CD4-positive, alpha-beta T cell (primary cell): ENCODE results near the gene ARHGAP31. TPM values are rescaled to one million over a fixed set of nuclear protein-coding genes. Genes with fewer than 3 reads are reported as not detected.

ENCODE experiments used
- ATAC-seq: fragments of 200-7000 bp; cut with Tn5 transposase; one replicate; pipeline ENCODE4 v1.10.0; 2022; ENCODE audit warnings: mild to moderate bottlenecking; ENCODE audit not compliant: poor library complexity
- CTCF ChIA-PET: fragments of 350-600 bp; sonication (Branson Sonifier 250); formaldehyde crosslinking; loops from one replicate; lab custom pipeline; 2021; ENCODE audit warnings: antibody characterized with exemption, inconsistent platforms; lab: Charles Lee
- POLR2A ChIA-PET: fragments of 350-600 bp; sonication (Branson Sonifier 250); formaldehyde crosslinking; loops from one replicate; lab custom pipeline; 2021; ENCODE audit warnings: antibody characterized with exemption, inconsistent platforms; lab: Charles Lee
- DNase-seq, 14 experiments: peaks; one replicate each; pipeline ENCODE4 v3.0.0-alpha.2; 2013 to 2020; ENCODE audit warnings: mixed read lengths in 2 of 14
- H3K27ac ChIP-seq, 2 donors: one replicate each; pipeline versions ENCODE4 v1.5.1 to v1.7.0; 2013; ENCODE audit warnings: low read length in 2 of 2, low read depth in 1 of 2, mild to moderate bottlenecking in 1 of 2
- H3K27me3 ChIP-seq, 2 experiments: 1 replicate in 1 of 2; 2 replicates in 1 of 2; pipeline versions ENCODE4 v1.6.1 to v1.7.0; 2013; ENCODE audit warnings: low read length in 2 of 2, control low read depth in 1 of 2, mild to moderate bottlenecking in 1 of 2, moderate library complexity in 1 of 2; ENCODE audit not compliant: insufficient read depth in 2 of 2, control insufficient read depth in 1 of 2
- H3K36me3 ChIP-seq: one replicate; pipeline ENCODE4 v1.6.1; 2013; ENCODE audit warnings: low read length, control low read depth; ENCODE audit not compliant: insufficient read depth
- H3K4me1 ChIP-seq: one replicate; pipeline ENCODE4 v1.6.1; 2013; ENCODE audit warnings: low read length, control low read depth; ENCODE audit not compliant: insufficient read depth
- H3K4me3 ChIP-seq: one replicate; pipeline ENCODE4 v1.5.1; 2013; ENCODE audit warnings: mild to moderate bottlenecking, low read length, moderate library complexity
- H3K9me3 ChIP-seq, 2 experiments: 1 replicate in 1 of 2; 2 replicates in 1 of 2; pipeline versions ENCODE4 v1.6.1 to v1.7.0; 2013; ENCODE audit warnings: low read length in 2 of 2, mild to moderate bottlenecking in 2 of 2, control low read depth in 1 of 2, moderate library complexity in 1 of 2; ENCODE audit not compliant: control insufficient read depth in 1 of 2, insufficient read depth in 1 of 2
- H3K27ac Mint-ChIP-seq: one replicate; pipeline ENCODE4 v1.8.0; 2020; ENCODE audit warnings: mixed read lengths
- H3K27me3 Mint-ChIP-seq: one replicate; pipeline ENCODE4 v1.8.0; 2021; ENCODE audit warnings: mixed read lengths
- H3K36me3 Mint-ChIP-seq: one replicate; pipeline ENCODE4 v1.8.0; 2021; ENCODE audit warnings: low read depth, mixed read lengths
- H3K4me1 Mint-ChIP-seq: one replicate; pipeline ENCODE4 v1.8.0; 2021; ENCODE audit warnings: low read depth, mixed read lengths
- H3K4me3 Mint-ChIP-seq: one replicate; pipeline ENCODE4 v1.8.0; 2020; ENCODE audit warnings: mild to moderate bottlenecking, mixed read lengths
- H3K9me3 Mint-ChIP-seq: one replicate; pipeline ENCODE4 v1.8.0; 2020; ENCODE audit warnings: mixed read lengths
- CTCF ChIP-seq: fragments of 200-600 bp; IDR thresholded peaks from one replicate; pipeline ENCODE4 v1.8.0; 2022; ENCODE audit warnings: antibody characterized with exemption, mild to moderate bottlenecking
- intact Hi-C, 2 experiments: fragments of 100-400 bp; cut with DNase I in 1 of 2; cut with micrococcal nuclease in 1 of 2; formaldehyde crosslinking; loops; one replicate each; pipeline versions ENCODE4 v1.15.1 to v1.9.0; 2023 to 2025; cut with DNase I, micrococcal nuclease
- total RNA-seq, 174 experiments: library from RNA in 2 of 174; stranded (reverse) in 2 of 174; gene quantifications; one replicate each; pipeline ENCODE4 v1.2.3 and lab custom pipeline; 2021 to 2026

The ARHGAP31 gene
- total RNA-seq, 2 experiments from 2014 or later: 2.4 to 2.9 TPM

DNA sequence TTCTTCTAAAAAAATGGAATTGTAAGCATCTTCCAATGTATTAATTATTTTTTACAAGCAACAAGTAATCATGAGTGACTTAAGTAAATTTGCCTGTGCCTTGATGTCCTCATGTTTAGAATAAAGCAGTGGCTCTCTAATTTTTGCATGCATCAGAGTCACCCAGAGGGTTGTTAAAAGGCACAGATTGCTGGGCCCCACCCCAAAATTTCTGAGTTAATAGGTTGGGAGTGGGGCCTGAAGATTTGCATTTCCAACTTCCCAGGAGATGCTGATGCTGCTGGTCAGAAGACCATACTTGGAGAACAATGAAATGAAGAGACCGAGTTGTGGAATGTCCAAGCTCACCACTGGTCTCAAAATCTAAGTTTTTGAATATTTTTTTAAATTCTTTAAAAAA is 70.2 kb downstream of the ARHGAP31 start:
- no peaks in the 10 kb centered on the region for H3K4me1 Mint-ChIP-seq
- DNase-seq: no peak
- no peak overlapping the region for H3K27ac ChIP-seq
- ChIA-PET CTCF (no interaction called here), POLR2A (no interaction called here)
- no peak overlapping the region for H3K4me3 Mint-ChIP-seq
- H3K27ac Mint-ChIP-seq: no peak overlapping the region
- no peaks in the 10 kb centered on the region for H3K27me3 Mint-ChIP-seq
- no peak overlapping the region for H3K4me3 ChIP-seq
- ATAC-seq: no peak
- no peaks in the 10 kb centered on the region for H3K4me1 ChIP-seq
- no peaks in the 10 kb centered on the region for H3K9me3 ChIP-seq
- no peaks in the 10 kb centered on the region for H3K27me3 ChIP-seq
- H3K36me3 ChIP-seq: peaks cover 12% of the 10 kb centered on the region
- peaks cover 24% of the 10 kb centered on the region for H3K36me3 Mint-ChIP-seq
- no peaks in the 10 kb centered on the region for H3K9me3 Mint-ChIP-seq
- intact Hi-C loops: no loop called here
- no peak for TF ChIP-seq CTCF

DNA sequence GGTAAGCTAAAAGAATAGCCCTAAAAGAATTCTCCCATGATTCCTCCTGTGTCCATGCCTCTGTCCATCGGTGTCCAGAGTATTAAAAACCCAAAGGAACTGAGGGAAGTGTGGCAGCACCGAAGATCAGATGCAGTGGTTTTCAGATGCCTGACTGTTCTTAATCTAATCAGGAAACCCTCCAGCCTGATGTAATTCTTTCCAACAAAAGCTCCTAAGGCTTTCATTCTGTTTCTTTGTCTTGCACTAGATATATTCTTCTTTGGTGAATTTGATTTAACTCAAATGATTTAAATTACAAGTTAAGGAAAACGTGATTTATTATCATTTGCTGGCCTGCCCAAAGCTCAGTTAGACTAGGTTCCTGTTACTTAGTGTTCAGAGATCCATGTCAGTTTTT is 71.2 kb downstream of the ARHGAP31 start:
- Mint-ChIP-seq H3K27ac (no peak overlapping the region), H3K4me3 (no peak overlapping the region), H3K9me3 (no peaks in the 10 kb centered on the region), H3K4me1 (no peaks in the 10 kb centered on the region), H3K36me3 (peaks cover 28% of the 10 kb centered on the region), H3K27me3 (no peaks in the 10 kb centered on the region)
- DNase-seq (no peak), ATAC-seq (no peak)
- TF ChIP-seq CTCF: no peak
- Histone ChIP-seq H3K4me1 (no peaks in the 10 kb centered on the region), H3K4me3 (no peak overlapping the region), H3K9me3 (no peaks in the 10 kb centered on the region), H3K27me3 (no peaks in the 10 kb centered on the region), H3K36me3 (peaks cover 12% of the 10 kb centered on the region), H3K27ac (no peak overlapping the region)
- ChIA-PET CTCF (no interaction called here), POLR2A (no interaction called here)
- intact Hi-C loops: no loop called here

GRCh38 chr3:119367000-119367399 is 72.8 kb downstream of the ARHGAP31 start:
- peaks cover 12% of the 10 kb centered on the region for H3K36me3 ChIP-seq
- no peaks in the 10 kb centered on the region for H3K9me3 Mint-ChIP-seq

More at GRCh38 chr3:119367000-119367399, 72.8 kb downstream of the ARHGAP31 start:
- Histone ChIP-seq H3K4me1 (no peaks in the 10 kb centered on the region), H3K4me3 (no peak overlapping the region), H3K9me3 (no peaks in the 10 kb centered on the region), H3K27ac (no peak overlapping the region), H3K27me3 (no peaks in the 10 kb centered on the region)
- no peaks in the 10 kb centered on the region for H3K27me3 Mint-ChIP-seq
- POLR2A ChIA-PET: interaction anchor here (0.7 kb wide), 1 partner anchor 160 kb away, joined by 5 read pairs; no protein-coding TSS in a partner anchor
- DNase-seq (no peak), ATAC-seq (no peak)
- no peak overlapping the region for H3K27ac Mint-ChIP-seq
- CTCF ChIA-PET: no interaction called here
- H3K4me1 Mint-ChIP-seq: no peaks in the 10 kb centered on the region
- intact Hi-C loops: no loop called here
- H3K36me3 Mint-ChIP-seq: peaks cover 34% of the 10 kb centered on the region
- no peak for TF ChIP-seq CTCF
- no peak overlapping the region for H3K4me3 Mint-ChIP-seq
